Mesodermal cell (in vitro differentiated cells): ENCODE data around the gene EFCAB5.

Experiments used
- H3K27ac ChIP-seq: 2 replicates; pipeline ENCODE4 v1.7.0; 2013; ENCODE audit warnings: mild to moderate bottlenecking, low read depth, low read length, moderate library complexity; ENCODE audit not compliant: severe bottlenecking
- H3K36me3 ChIP-seq: 2 replicates; pipeline ENCODE4 v1.7.1; 2013; ENCODE audit warnings: mild to moderate bottlenecking, low read length, moderate library complexity; ENCODE audit not compliant: control insufficient read depth, insufficient read depth
- H3K4me1 ChIP-seq: one replicate; pipeline ENCODE4 v1.7.1; 2013; ENCODE audit warnings: mild to moderate bottlenecking, low read length; ENCODE audit not compliant: insufficient read depth, control insufficient read depth, poor library complexity, severe bottlenecking
- H3K4me3 ChIP-seq: 2 replicates; pipeline ENCODE4 v1.7.0; 2013; ENCODE audit warnings: low read length, control low read depth, mild to moderate bottlenecking; ENCODE audit not compliant: insufficient read depth, poor library complexity, severe bottlenecking; ENCODE audit errors: extremely low read depth
- H3K9me3 ChIP-seq: 2 replicates; pipeline ENCODE4 v1.7.1; 2013; ENCODE audit warnings: mild to moderate bottlenecking, low read length, moderate library complexity; ENCODE audit not compliant: control insufficient read depth
- WGBS, 2 experiments: methylation state at CpG; one replicate each; pipeline ENCODE4 v1.1.5; 2013; ENCODE audit warnings: missing lambda C conversion rate in 2 of 2; ENCODE audit not compliant: insufficient coverage in 2 of 2; 5-methylcytosine and 5-hydroxymethylcytosine counted together

Gene EFCAB5

DNA sequence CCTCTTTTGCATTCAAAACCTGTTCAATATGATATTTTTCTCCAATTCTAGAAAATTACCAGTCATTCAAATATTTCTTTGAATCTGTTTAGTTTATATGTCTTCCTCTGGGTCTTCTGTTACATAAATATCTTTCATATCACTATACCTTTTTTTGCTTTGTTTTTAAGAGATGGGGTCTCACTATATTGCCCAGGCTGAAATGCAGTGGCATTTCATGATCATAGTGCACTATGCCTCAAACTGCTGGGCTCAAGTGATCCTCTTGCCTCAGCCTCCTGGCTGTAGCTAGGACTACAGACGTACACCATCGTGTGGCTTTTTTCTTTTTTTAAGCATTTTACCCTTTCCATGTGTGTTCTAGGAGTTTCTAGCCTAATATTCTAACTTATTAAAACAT lies 214.0 kb downstream of the EFCAB5 start:
- no CpG with 5 or more reads among the region's 2 CpGs for WGBS, 2 experiments
- Histone ChIP-seq H3K9me3 (peaks cover 7% of the 10 kb centered on the region), H3K36me3 (peaks cover 45% of the 10 kb centered on the region), H3K27ac (no peak overlapping the region), H3K4me1 (no peaks in the 10 kb centered on the region), H3K4me3 (no peak overlapping the region)
